Limb (tissue), 2 donors: Measurements from ENCODE around the gene GPR108.

Experiments used
- DNase-seq, 2 donors: peaks; one replicate each; pipeline ENCODE4 v3.0.0-alpha.2; 2016; ENCODE audit errors: extremely low spot score in 2 of 2

Gene GPR108

GRCh38 chr19:6707658-6708018 is 29.7 kb downstream of the GPR108 start:
- DNase-seq, result no peak

- no peak for DNase-seq
These were observed 30.2 kb downstream of the GPR108 start for GRCh38 chr19:6707011-6707657.

GRCh38 chr19:6706633-6706958 is 30.8 kb downstream of the GPR108 start:
- DNase-seq, result no peak

- no peak for DNase-seq
These were observed 31.3 kb downstream of the GPR108 start for GRCh38 chr19:6705931-6706632.

GRCh38 chr19:6700586-6701316 is 36.6 kb downstream of the GPR108 start:
- DNase-seq, result no peak

GRCh38 chr19:6699935-6700334 is 37.4 kb downstream of the GPR108 start:
- no peak for DNase-seq

GRCh38 chr19:6697291-6697690 is 40.1 kb downstream of the GPR108 start:
- no peak for DNase-seq

GRCh38 chr19:6696239-6696820 is 41.0 kb downstream of the GPR108 start:
- DNase-seq, result no peak

- DNase-seq, result no peak
These were observed 43.1 kb downstream of the GPR108 start for GRCh38 chr19:6694147-6694815.

GRCh38 chr19:6693681-6694080 is 43.7 kb downstream of the GPR108 start:
- DNase-seq, result no peak

GRCh38 chr19:6693056-6693471 is 44.3 kb downstream of the GPR108 start:
- no peak for DNase-seq

GRCh38 chr19:6692027-6692426 is 45.4 kb downstream of the GPR108 start:
- no peak for DNase-seq

GRCh38 chr19:6691342-6691741 is 46.0 kb downstream of the GPR108 start:
- no peak for DNase-seq

- DNase-seq, result no peak
These were observed 47.1 kb downstream of the GPR108 start for GRCh38 chr19:6690160-6690885.

GRCh38 chr19:6687114-6687513 is 50.3 kb downstream of the GPR108 start:
- DNase-seq, result no peak

- no peak for DNase-seq
These were observed 50.8 kb downstream of the GPR108 start for GRCh38 chr19:6686628-6686975.

- DNase-seq, result no peak
These were observed 51.3 kb downstream of the GPR108 start for GRCh38 chr19:6685962-6686627.

GRCh38 chr19:6685482-6685881 is 51.9 kb downstream of the GPR108 start:
- DNase-seq, result no peak

GRCh38 chr19:6683971-6684370 is 53.4 kb downstream of the GPR108 start:
- no peak for DNase-seq

GRCh38 chr19:6682607-6683128 is 54.7 kb downstream of the GPR108 start:
- no peak for DNase-seq

GRCh38 chr19:6680141-6680540 is 57.2 kb downstream of the GPR108 start:
- no peak for DNase-seq
